DMS114 treated with DMSO at 0.1 percent for 48 hours (cell line): ENCODE data around the gene CD276.
"Not testable (repeated sequence)": the region's sequence is repeated elsewhere in the genome, so short reads cannot be mapped to it uniquely, and the experiment has no call there.

Experiments used
- DNase-seq: peaks from one replicate; lab custom pipeline; 2025; ENCODE audit not compliant: unreplicated experiment; lab: John Stamatoyannopoulos, UW

CD276 gene

GRCh38 chr15:73709686-73710085 lies 25.5 kb downstream of the CD276 start:
- no peak for DNase-seq

DNA sequence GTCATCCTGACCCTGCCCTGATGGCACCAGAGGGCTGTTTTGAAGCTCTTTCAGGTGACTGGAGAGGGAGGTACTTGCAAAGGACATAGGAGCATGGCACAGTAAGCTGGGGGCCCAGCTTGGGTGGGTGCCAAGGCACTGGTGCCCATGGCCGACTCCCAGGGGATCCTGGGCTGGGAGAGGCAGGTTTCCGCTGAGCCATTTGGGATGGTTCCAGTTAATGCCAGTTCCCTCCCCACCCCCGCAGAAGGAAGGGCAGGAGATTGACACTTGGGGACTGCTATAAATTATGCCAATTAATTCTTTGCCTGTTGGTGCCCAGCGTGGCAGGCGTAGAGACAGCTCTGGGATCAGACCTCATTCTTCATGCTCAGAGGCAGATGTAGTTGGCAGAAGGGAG lies 26.1 kb downstream of the CD276 start:
- DNase-seq, result no peak

GRCh38 chr15:73711526-73711925 lies 27.3 kb downstream of the CD276 start:
- DNase-seq, result no peak

DNA sequence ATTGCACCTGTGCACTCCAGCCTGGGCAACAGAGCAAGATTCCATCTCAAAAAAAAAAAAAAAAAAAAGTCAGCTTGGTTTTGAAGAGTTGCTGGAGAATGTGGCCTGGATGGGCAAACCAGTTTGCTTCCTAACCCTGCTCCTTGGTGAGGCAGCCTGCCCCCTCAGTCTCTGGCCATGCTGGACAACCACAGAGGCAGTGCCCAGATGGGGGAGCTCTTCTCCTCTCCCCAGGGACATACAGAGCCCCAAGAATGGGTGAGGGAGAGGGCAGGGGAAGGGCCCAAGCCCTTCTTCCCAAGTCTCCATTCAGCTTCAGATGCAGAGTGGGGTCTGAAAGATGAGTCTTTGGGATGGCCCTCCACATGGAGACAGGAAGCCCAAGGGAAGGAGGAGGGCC lies 27.9 kb downstream of the CD276 start:
- peak; percentile 19 for DNase-seq

GRCh38 chr15:73714695-73715301 lies 30.6 kb downstream of the CD276 start:
- no peak for DNase-seq

GRCh38 chr15:73715417-73715816 lies 31.2 kb downstream of the CD276 start:
- no peak for DNase-seq

DNA sequence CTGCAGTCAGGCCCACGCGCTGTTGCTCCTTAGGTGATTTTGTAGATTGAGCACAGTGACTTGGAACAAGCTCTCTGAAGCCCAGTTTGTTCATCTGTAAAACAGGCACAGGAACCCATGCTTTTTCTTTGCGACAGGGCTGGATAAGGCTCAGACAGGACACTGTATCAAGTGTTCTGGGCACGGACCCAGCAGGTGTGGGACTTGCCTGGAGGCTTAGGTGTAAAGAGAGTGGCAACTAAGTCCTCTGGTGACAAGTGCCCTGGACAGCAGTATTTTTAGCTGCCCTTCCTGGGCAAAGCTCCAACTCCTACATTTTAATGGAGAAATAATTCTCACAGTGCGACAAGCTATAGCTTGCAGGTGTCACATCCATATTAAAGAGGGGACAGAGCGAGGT lies 32.2 kb downstream of the CD276 start:
- DNase-seq, result no peak

GRCh38 chr15:73717206-73717605 lies 33.0 kb downstream of the CD276 start:
- no peak for DNase-seq

DNA sequence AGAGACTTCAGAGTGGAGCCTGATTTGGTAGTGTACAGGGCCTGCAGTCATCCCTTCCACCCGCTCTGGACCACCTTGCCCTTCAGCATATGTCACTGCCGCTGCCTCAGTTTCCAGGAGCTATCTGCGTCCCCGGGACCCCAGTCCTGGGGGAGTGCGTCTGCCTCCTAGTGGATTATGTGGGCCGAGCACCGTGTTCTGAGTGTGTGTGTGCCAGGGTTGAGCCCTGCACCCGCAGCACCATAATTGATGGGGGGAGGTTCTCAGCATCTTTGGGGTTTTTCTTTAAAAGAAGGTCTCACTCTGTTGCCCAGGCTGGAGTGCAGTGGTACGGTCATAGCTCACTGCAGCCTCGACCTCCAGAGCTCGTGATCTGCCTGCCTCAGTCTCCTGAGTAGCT lies 33.6 kb downstream of the CD276 start:
- no peak for DNase-seq

DNA sequence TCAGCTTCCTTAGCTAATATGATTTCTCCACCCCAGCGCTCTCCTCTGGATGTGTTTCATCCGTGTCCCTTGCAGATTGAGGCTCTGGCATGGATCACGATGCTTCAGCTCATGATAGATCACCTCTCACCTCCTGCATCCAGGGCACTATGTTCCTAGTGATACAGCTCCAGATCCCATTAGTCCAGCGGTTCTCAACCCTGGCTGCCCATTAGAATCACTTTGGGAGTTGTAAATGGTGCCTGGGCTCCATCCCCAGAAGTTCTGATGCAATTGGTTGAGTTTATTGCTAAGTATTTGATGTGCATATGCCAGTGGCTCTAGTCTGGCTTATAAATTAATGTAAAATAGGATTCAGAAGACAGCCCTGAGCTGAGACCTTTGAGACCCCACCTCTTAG lies 34.5 kb downstream of the CD276 start:
- DNase-seq, result no peak

GRCh38 chr15:73722425-73722824 lies 38.2 kb downstream of the CD276 start:
- DNase-seq, result no peak

DNA sequence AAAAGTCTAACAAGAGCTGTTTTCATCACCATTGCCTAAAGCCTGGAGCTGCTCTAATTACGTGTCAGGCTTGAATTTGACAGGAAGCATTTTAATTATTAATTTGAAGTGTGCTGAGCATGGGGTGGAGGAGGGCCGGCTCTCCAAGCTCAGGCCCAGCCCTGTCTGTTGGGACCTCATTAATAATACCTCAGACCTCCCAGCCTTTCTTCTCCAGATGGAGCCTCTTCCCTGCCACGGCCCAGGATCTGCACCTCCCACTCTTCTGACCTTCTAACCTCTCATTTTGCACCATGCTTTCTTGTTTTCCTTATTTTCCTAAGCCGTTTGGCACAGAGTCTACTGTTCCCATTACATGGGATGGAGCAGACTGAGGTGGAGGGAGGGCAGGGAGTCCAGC lies 39.0 kb downstream of the CD276 start:
- DNase-seq, result no peak

GRCh38 chr15:73724212-73724611 lies 40.0 kb downstream of the CD276 start:
- no peak for DNase-seq

GRCh38 chr15:73727330-73727976 lies 43.3 kb downstream of the CD276 start:
- DNase-seq, result no peak

- not testable (repeated sequence) for DNase-seq
Measured at GRCh38 chr15:73732051-73732450, 47.9 kb downstream of the CD276 start.

- no peak for DNase-seq
Measured at GRCh38 chr15:73732930-73733329, 48.7 kb downstream of the CD276 start.

DNA sequence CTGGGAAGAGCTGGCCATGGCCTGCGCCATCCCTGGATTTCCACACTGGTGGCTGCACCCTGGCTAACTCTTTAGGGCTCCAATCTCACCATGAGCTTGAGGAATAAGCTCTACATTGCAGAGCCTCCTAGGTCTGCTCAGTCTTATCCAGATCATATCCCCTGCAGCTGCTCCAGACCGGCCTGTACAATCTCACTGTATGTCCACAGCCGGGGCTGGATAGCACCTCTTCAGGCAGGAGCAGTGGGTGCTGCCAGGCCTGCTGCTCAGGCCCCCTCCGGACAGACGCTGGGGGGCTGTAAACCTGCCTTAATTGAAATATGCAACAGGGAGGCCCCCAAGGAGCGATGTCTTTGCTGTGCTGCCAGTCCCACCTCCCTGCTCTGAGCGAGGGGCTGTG lies 53.4 kb downstream of the CD276 start:
- DNase-seq, result no peak

- DNase-seq, result no peak
Measured at GRCh38 chr15:73740152-73741048, 56.2 kb downstream of the CD276 start.

GRCh38 chr15:73741321-73741836 lies 57.2 kb downstream of the CD276 start:
- DNase-seq, result no peak

- no peak for DNase-seq
Measured at GRCh38 chr15:73744293-73744692, 60.1 kb downstream of the CD276 start.

DNA sequence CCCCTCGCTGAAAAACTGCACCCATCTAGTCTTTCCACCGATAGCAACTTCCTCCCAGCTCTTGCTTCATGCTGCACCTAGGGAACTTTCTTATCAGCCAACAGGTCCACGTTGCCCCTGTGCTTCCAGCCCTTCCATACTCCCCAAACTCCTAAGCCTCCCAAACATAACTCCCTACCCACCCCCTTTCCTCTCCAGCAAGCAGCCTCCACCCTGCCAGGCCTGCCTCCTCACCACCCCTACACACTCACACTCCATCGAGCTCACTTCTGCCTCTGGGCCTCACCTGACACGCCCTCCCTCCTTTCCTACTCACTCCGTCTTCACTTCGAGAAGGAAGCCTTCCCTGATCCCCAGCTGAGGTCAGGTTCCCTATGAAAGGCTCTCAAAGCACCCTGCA lies 60.9 kb downstream of the CD276 start:
- no peak for DNase-seq

DNA sequence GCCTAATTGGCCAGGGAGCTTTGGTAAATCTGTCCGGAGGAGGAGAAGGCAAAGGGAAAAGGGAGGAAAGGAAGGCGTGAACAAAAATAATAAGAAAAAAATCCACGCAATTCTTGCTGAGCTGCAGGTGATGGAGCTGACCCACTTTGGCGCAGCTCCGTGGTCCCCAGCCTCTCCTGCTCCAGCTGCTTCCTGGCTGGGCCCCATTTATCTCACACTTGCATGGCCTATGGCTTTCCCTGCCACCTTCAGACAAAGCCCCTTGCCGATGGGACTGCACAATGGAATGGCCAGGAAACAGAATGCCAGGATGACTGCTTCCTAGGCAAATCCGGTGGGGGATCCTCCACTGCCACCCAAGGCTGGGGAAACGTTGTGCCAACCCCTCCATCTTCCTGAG lies 62.1 kb downstream of the CD276 start:
- DNase-seq, result no peak
